GM12878 (cell line): ENCODE data around the gene POLE4. TPM values are rescaled to one million over a fixed set of nuclear protein-coding genes. Genes with fewer than 3 reads are reported as not detected.

Source experiments
- ATAC-seq: fragments of 200-7000 bp; cut with Tn5 transposase; 3 replicates; pipeline ENCODE4 v1.9.1; 2020; ENCODE audit warnings: mild to moderate bottlenecking, moderate library complexity
- BruUV-seq: library from RNA; stranded (reverse); fragments of 400-500 nt; replicated peaks from 2 replicates; lab custom pipeline; 2021; lab: Mats Ljungman, UMichigan
- CTCF ChIA-PET: fragments of 300-600 bp; sonication (Branson Sonifier 250); formaldehyde crosslinking; extraction: SDS; loops from one replicate; lab custom pipeline; 2021; ENCODE audit warnings: inconsistent platforms; lab: Yijun Ruan, JAX
- POLR2A ChIA-PET: fragments of 350-600 bp; formaldehyde crosslinking; extraction: SDS; loops from one replicate; lab custom pipeline; 2021; ENCODE audit warnings: inconsistent platforms; lab: Charles Lee
- RAD21 ChIA-PET: fragments of 300-600 bp; sonication (Branson Sonifier 250); formaldehyde crosslinking; loops from one replicate; lab custom pipeline; 2023; ENCODE audit warnings: antibody characterized with exemption; ENCODE audit not compliant: unreplicated experiment; lab: Charles Lee
- SMC1A ChIA-PET: fragments of 300-600 bp; sonication (Branson Sonifier 250); formaldehyde crosslinking; loops from one replicate; lab custom pipeline; 2023; ENCODE audit not compliant: unreplicated experiment, uncharacterized antibody; lab: Charles Lee
- DNase-seq: peaks from one replicate; pipeline ENCODE4 v3.0.0-alpha.2; 2011; ENCODE audit warnings: low read depth, low spot score
- FAIRE-seq: peaks from 3 replicates; lab custom pipeline; 2011; peaks lifted over from hg19 to GRCh38; lab: Jason Lieb, UNC
- H2AFZ ChIP-seq: 2 replicates; pipeline ENCODE4 v1.6.0; 2011; ENCODE audit warnings: low read depth, low read length, control low read depth; ENCODE audit not compliant: control insufficient read depth
- H3K27ac ChIP-seq: 2 replicates; pipeline ENCODE4 v1.5.1; 2011; ENCODE audit warnings: control low read depth; ENCODE audit not compliant: control insufficient read depth, insufficient read depth
- H3K27me3 ChIP-seq, 2 experiments: replicated peaks in 1 of 2; 2 replicates each; pipeline versions ENCODE4 v1.6.0 to v1.6.1; 2011; ENCODE audit warnings: low read length in 1 of 2; ENCODE audit not compliant: control insufficient read depth in 2 of 2, insufficient read depth in 2 of 2
- H3K36me3 ChIP-seq, 2 experiments: 2 replicates each; pipeline ENCODE4 v1.5.1; 2011; ENCODE audit warnings: low read length in 1 of 2; ENCODE audit not compliant: control insufficient read depth in 2 of 2, insufficient read depth in 2 of 2
- H3K4me1 ChIP-seq: 2 replicates; pipeline ENCODE4 v1.6.1; 2011; ENCODE audit warnings: mild to moderate bottlenecking, low read length, moderate library complexity, mixed read lengths; ENCODE audit not compliant: control insufficient read depth, insufficient read depth
- H3K4me2 ChIP-seq: 2 replicates; pipeline ENCODE4 v1.6.0; 2011; ENCODE audit warnings: control low read depth; ENCODE audit not compliant: control insufficient read depth, insufficient read depth
- H3K4me3 ChIP-seq: fragments of 200-600 bp; sonication (generic); 2 replicates; pipeline ENCODE4 v1.5.1; 2016
- H3K79me2 ChIP-seq: 2 replicates; pipeline ENCODE4 v1.6.0; 2011; ENCODE audit warnings: low read length; ENCODE audit not compliant: control insufficient read depth, insufficient read depth
- H3K9ac ChIP-seq: 2 replicates; pipeline ENCODE4 v1.8.0; 2011; ENCODE audit warnings: low read length, control low read depth, mixed read lengths; ENCODE audit not compliant: control insufficient read depth, insufficient read depth
- H3K9me3 ChIP-seq: replicated peaks from 3 replicates; pipeline ENCODE4 v1.5.1; 2011; ENCODE audit warnings: mild to moderate bottlenecking, low read length; ENCODE audit not compliant: control insufficient read depth, insufficient read depth
- H4K20me1 ChIP-seq: 2 replicates; pipeline ENCODE4 v1.6.0; 2011; ENCODE audit not compliant: control insufficient read depth, insufficient read depth
- CBX5 ChIP-seq: sonication (generic); IDR thresholded peaks from 2 replicates; pipeline ENCODE4 v1.6.1; 2016; ENCODE audit warnings: low read depth, moderate library complexity, mild to moderate bottlenecking, inconsistent platforms
- ETV6 ChIP-seq, 2 experiments: fragments of 450-650 bp in 1 of 2; IDR thresholded peaks in 1 of 2; conservative IDR thresholded peaks in 1 of 2; 2 replicates each; pipeline ENCODE4 v1.6.1; 2014; ENCODE audit warnings: antibody characterized with exemption in 1 of 2, borderline replicate concordance in 1 of 2, low read depth in 1 of 2, mild to moderate bottlenecking in 1 of 2, moderate library complexity in 1 of 2
- GATAD2B ChIP-seq: fragments of 450-650 bp; conservative IDR thresholded peaks from 2 replicates; pipeline ENCODE4 v1.6.1; 2017; ENCODE audit warnings: low read depth, mild to moderate bottlenecking, moderate library complexity
- MEF2B ChIP-seq: fragments of 450-650 bp; IDR thresholded peaks from 2 replicates; pipeline ENCODE4 v1.6.1; 2018; ENCODE audit warnings: mild to moderate bottlenecking, moderate library complexity; ENCODE audit not compliant: partially characterized antibody, poor library complexity, severe bottlenecking
- NFXL1 ChIP-seq: fragments of 450-650 bp; IDR thresholded peaks from 2 replicates; pipeline ENCODE4 v1.6.1; 2017; ENCODE audit warnings: antibody characterized with exemption, mild to moderate bottlenecking, borderline replicate concordance
- RFX5 ChIP-seq: IDR thresholded peaks from 2 replicates; pipeline ENCODE4 v1.6.1; 2011; ENCODE audit warnings: low read depth, low read length, improper control_type of control experiment
- SMC3 ChIP-seq: IDR thresholded peaks from 2 replicates; pipeline ENCODE4 v1.6.1; 2011; ENCODE audit warnings: low read length, improper control_type of control experiment, borderline replicate concordance
- SP1 ChIP-seq: IDR thresholded peaks from one replicate; pipeline ENCODE4 v1.6.1; 2011; ENCODE audit warnings: low read depth, low read length
- WRNIP1 ChIP-seq: IDR thresholded peaks from 2 replicates; pipeline ENCODE4 v1.6.1; 2011; ENCODE audit warnings: low read depth, low read length, improper control_type of control experiment, borderline replicate concordance
- WGBS: methylation state at CpG from one replicate; pipeline ENCODE4 v1.1.6; 2016; ENCODE audit warnings: low lambda C conversion rate; ENCODE audit not compliant: insufficient replicate concordance, insufficient coverage; ENCODE audit errors: missing lambda C conversion rate; 5-methylcytosine and 5-hydroxymethylcytosine counted together
- in situ Hi-C: fragments of 300-500 bp; cut with MboI; formaldehyde crosslinking; loops from 9 replicates; pipeline ENCODE4 v1.14.3; 2018; ENCODE audit warnings: mixed read lengths
- intact Hi-C: fragments of 100-400 bp; cut with micrococcal nuclease; formaldehyde crosslinking; loops from one replicate; pipeline ENCODE4 v1.14.2; 2022; ENCODE audit not compliant: unreplicated experiment
- polyA plus RNA-seq, 11 experiments: library from polyadenylated mRNA; depleted of rRNA in 4 of 11; unstranded in 6 of 11; stranded (reverse) in 5 of 11; fragments of >200 nt; fragmentation: Nextera tagmentation in 4 of 11; fragmentation: Illumina TruSeq in 1 of 11; extraction: Ambion mirVana in 4 of 11; extraction: Trizol in 1 of 11; gene quantifications; 1 replicate in 1 of 11; 2 replicates in 10 of 11; pipeline versions ENCODE4 v1.2.1 to v1.2.3, GENCODE V29; 2011 to 2016; ENCODE audit warnings: inconsistent platforms in 2 of 11, missing spikeins in 2 of 11, low read depth in 1 of 11
- total RNA-seq, 4 experiments: library from RNA; depleted of rRNA in 3 of 4; stranded (reverse); fragments of >200 nt in 3 of 4; fragmentation: Illumina TruSeq in 1 of 4; extraction: Trizol in 1 of 4; gene quantifications; 2 replicates each; pipeline versions ENCODE4 v1.2.1 to v1.2.3, GENCODE V29; 2013 to 2021
- TF ChIP-seq, protein P1 (sequence below): IDR thresholded peaks from 2 replicates; pipeline ENCODE4 v1.6.1; 2012; ENCODE audit warnings: low read length, inconsistent platforms
- TF ChIP-seq, protein P2 (sequence below): fragments of 150-350 bp; IDR thresholded peaks from 2 replicates; pipeline ENCODE4 v1.6.1; 2014; ENCODE audit warnings: mild to moderate bottlenecking, low read depth, low read length
- TF ChIP-seq, protein P3 (sequence below): fragments of 450-650 bp; IDR thresholded peaks from 2 replicates; pipeline ENCODE4 v1.6.1; 2017; ENCODE audit warnings: mild to moderate bottlenecking, moderate library complexity
- TF ChIP-seq, protein P4 (sequence below): IDR thresholded peaks from 2 replicates; pipeline ENCODE4 v1.6.1; 2011; ENCODE audit warnings: low read depth, low read length, improper control_type of control experiment, borderline replicate concordance

Gene POLE4
- total and polyA plus RNA-seq, 10 of the 15 experiments (the other 5 are each of a cell fraction or from before 2014, with no cell fraction given): 38.5 to 221 (median 66.8) TPM

DNA sequence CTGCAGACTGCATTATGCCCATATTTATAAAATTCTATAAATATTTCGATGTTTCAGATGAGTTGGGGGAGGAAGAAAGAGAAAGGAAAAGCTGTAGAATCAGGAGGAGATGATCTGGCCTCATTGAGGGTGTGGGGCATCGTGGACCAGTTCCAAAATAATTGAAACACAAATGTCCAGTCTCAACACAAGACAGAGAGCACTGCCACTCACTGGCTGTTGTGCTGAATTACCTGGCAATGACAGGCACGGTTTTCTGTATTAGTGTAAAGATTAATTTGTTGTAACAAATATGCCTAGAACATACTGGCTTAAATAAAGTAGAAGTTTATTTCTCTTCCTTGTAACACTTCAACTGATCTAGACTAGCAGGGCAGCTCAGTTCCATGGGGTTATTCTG, 24.1 kb downstream of the POLE4 start (continued):
- TF ChIP-seq SP1: no peak
- TF ChIP-seq, protein P1, sequence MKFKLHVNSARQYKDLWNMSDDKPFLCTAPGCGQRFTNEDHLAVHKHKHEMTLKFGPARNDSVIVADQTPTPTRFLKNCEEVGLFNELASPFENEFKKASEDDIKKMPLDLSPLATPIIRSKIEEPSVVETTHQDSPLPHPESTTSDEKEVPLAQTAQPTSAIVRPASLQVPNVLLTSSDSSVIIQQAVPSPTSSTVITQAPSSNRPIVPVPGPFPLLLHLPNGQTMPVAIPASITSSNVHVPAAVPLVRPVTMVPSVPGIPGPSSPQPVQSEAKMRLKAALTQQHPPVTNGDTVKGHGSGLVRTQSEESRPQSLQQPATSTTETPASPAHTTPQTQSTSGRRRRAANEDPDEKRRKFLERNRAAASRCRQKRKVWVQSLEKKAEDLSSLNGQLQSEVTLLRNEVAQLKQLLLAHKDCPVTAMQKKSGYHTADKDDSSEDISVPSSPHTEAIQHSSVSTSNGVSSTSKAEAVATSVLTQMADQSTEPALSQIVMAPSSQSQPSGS: no peak
- peak; percentile 30; the same call in 1 of the 2 replicates for TF ChIP-seq SMC3
- no peak for TF ChIP-seq ETV6 (conservative IDR thresholded peaks at IDR 0.05 in 1 of 2, IDR thresholded peaks at IDR 0.05 in 1 of 2; ENCODE audit: borderline replicate concordance in 1 of 2, low read depth in 1 of 2)
- TF ChIP-seq, protein P2, sequence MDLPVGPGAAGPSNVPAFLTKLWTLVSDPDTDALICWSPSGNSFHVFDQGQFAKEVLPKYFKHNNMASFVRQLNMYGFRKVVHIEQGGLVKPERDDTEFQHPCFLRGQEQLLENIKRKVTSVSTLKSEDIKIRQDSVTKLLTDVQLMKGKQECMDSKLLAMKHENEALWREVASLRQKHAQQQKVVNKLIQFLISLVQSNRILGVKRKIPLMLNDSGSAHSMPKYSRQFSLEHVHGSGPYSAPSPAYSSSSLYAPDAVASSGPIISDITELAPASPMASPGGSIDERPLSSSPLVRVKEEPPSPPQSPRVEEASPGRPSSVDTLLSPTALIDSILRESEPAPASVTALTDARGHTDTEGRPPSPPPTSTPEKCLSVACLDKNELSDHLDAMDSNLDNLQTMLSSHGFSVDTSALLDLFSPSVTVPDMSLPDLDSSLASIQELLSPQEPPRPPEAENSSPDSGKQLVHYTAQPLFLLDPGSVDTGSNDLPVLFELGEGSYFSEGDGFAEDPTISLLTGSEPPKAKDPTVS: no peak

DNA sequence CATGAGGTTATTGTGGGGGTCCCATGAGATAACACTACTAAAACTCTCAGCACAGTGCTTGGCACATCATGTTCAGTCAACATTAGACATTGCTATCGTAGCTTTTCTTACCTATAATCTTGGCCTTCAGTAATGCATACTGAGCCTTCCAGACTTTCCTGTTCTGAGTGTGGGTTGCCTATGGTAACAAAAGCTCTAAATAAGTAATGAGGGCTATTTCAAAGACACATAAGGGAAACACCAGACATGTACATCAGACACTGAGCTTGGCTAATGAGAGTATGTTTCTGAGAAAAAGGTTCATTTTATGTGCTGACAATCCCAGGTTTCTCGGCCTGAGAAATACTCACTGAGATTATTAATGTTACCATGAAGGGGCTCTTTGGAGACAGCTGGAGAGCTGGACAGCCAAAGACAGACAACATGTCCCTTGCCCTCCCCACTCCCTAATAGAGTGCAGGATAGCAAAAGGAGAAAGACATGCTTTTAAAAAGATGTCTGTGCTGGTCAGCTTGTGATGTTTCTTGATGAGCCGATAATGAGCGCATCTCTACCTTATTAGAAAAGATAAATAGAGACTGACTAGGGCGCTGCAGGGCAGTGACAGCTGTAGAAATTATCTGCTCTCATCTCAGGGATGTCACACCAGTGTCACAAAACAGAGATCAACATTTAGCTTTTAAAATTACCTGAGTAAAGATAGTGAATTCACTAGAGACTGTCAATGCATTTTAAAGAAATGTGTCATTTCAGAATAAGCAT, 25.4 kb downstream of the POLE4 start:
- DNase-seq (no peak), ATAC-seq (no peak), FAIRE-seq (no peak)
- H4K20me1 ChIP-seq: no peaks in the 10 kb centered on the region
- H3K4me3 ChIP-seq: no peak overlapping the region
- POLR2A ChIA-PET: no interaction called here
- no peaks in the 10 kb centered on the region for H3K9me3 ChIP-seq
- no peaks in the 10 kb centered on the region for H3K79me2 ChIP-seq
- RAD21 ChIA-PET: interaction anchor here (0.6 kb wide), 1 partner anchor 60 kb away, joined by 3 read pairs; no protein-coding TSS in a partner anchor
- H3K36me3 ChIP-seq: no peaks in the 10 kb centered on the region
- no peak overlapping the region for H3K4me2 ChIP-seq
- WGBS: 92% methylated on average over 5 of the region's 5 CpGs
- no peaks in the 10 kb centered on the region for H3K4me1 ChIP-seq
- in situ Hi-C loops: no loop called here
- intact Hi-C loops: loop anchor here (2.0 kb wide), 1 partner anchor 65 kb away; no protein-coding TSS in a partner anchor
- CTCF ChIA-PET: interaction anchor here (0.9 to 2.4 kb wide), 4 partner anchors 18 to 67 kb away, joined by 3 to 19 read pairs (median 6); no protein-coding TSS in a partner anchor
- no peak overlapping the region for H3K9ac ChIP-seq
- no peak overlapping the region for H3K27ac ChIP-seq
- H3K27me3 ChIP-seq: no peaks in the 10 kb centered on the region
- SMC1A ChIA-PET: interaction anchor here (0.6 to 2.1 kb wide), 8 partner anchors 9 to 890 kb away, joined by 3 to 7 read pairs (median 4); no protein-coding TSS in a partner anchor
- no peak overlapping the region for H2AFZ ChIP-seq
- no TSS peak for BruUV-seq
- TF ChIP-seq GATAD2B (no peak), WRNIP1 (no peak), NFXL1 (no peak), CBX5 (no peak), MEF2B (no peak), RFX5 (no peak)
- TF ChIP-seq, protein P3, sequence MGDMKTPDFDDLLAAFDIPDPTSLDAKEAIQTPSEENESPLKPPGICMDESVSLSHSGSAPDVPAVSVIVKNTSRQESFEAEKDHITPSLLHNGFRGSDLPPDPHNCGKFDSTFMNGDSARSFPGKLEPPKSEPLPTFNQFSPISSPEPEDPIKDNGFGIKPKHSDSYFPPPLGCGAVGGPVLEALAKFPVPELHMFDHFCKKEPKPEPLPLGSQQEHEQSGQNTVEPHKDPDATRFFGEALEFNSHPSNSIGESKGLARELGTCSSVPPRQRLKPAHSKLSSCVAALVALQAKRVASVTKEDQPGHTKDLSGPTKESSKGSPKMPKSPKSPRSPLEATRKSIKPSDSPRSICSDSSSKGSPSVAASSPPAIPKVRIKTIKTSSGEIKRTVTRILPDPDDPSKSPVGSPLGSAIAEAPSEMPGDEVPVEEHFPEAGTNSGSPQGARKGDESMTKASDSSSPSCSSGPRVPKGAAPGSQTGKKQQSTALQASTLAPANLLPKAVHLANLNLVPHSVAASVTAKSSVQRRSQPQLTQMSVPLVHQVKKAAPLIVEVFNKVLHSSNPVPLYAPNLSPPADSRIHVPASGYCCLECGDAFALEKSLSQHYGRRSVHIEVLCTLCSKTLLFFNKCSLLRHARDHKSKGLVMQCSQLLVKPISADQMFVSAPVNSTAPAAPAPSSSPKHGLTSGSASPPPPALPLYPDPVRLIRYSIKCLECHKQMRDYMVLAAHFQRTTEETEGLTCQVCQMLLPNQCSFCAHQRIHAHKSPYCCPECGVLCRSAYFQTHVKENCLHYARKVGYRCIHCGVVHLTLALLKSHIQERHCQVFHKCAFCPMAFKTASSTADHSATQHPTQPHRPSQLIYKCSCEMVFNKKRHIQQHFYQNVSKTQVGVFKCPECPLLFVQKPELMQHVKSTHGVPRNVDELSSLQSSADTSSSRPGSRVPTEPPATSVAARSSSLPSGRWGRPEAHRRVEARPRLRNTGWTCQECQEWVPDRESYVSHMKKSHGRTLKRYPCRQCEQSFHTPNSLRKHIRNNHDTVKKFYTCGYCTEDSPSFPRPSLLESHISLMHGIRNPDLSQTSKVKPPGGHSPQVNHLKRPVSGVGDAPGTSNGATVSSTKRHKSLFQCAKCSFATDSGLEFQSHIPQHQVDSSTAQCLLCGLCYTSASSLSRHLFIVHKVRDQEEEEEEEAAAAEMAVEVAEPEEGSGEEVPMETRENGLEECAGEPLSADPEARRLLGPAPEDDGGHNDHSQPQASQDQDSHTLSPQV: no peak
- TF ChIP-seq, protein P4, sequence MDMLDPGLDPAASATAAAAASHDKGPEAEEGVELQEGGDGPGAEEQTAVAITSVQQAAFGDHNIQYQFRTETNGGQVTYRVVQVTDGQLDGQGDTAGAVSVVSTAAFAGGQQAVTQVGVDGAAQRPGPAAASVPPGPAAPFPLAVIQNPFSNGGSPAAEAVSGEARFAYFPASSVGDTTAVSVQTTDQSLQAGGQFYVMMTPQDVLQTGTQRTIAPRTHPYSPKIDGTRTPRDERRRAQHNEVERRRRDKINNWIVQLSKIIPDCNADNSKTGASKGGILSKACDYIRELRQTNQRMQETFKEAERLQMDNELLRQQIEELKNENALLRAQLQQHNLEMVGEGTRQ: no peak
